Coronary artery (tissue), 2 donors: ENCODE results near the gene P2RY8.

Experiments used
- DNase-seq: peaks from one replicate; pipeline ENCODE4 v3.0.0-alpha.2; 2017; ENCODE audit warnings: low spot score
- H3K27ac ChIP-seq, 2 donors: fragments of 200-600 bp; sonication (generic); one replicate each; pipeline ENCODE4 v1.5.1; 2016 to 2019
- H3K4me3 ChIP-seq: fragments of 200-600 bp; sonication (generic); 2 replicates; pipeline ENCODE4 v1.5.1; 2016; ENCODE audit warnings: mild to moderate bottlenecking, moderate library complexity
- TF ChIP-seq, protein P1 (sequence below): fragments of 200-600 bp; sonication (generic); IDR thresholded peaks from one replicate; pipeline ENCODE4 v1.5.1; 2019; ENCODE audit warnings: antibody characterized with exemption

Gene P2RY8

DNA sequence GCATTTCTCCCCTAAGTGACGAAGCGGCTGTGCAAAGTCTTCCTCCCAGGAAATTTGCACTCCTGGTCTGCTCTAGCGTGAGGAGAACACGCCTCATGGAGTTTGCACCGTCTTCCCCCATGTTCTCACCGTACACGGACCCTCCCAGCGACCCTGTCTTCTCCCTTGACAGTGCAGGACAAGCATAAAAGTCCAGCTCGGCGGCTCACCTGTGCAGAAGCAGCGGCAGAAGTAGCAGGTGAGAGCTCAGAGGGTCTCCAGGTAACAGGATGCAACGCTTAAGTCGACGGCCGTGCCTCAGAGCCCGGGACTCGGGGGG, 314 bp downstream of the P2RY8 start:
- DNase-seq, result no peak
- Histone ChIP-seq H3K27ac (peak overlapping the region in 1 of 2 donors; percentile 62), H3K4me3 (peak overlapping the region; percentile 63)
- TF ChIP-seq, protein P1, sequence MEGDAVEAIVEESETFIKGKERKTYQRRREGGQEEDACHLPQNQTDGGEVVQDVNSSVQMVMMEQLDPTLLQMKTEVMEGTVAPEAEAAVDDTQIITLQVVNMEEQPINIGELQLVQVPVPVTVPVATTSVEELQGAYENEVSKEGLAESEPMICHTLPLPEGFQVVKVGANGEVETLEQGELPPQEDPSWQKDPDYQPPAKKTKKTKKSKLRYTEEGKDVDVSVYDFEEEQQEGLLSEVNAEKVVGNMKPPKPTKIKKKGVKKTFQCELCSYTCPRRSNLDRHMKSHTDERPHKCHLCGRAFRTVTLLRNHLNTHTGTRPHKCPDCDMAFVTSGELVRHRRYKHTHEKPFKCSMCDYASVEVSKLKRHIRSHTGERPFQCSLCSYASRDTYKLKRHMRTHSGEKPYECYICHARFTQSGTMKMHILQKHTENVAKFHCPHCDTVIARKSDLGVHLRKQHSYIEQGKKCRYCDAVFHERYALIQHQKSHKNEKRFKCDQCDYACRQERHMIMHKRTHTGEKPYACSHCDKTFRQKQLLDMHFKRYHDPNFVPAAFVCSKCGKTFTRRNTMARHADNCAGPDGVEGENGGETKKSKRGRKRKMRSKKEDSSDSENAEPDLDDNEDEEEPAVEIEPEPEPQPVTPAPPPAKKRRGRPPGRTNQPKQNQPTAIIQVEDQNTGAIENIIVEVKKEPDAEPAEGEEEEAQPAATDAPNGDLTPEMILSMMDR, result no peak

DNA sequence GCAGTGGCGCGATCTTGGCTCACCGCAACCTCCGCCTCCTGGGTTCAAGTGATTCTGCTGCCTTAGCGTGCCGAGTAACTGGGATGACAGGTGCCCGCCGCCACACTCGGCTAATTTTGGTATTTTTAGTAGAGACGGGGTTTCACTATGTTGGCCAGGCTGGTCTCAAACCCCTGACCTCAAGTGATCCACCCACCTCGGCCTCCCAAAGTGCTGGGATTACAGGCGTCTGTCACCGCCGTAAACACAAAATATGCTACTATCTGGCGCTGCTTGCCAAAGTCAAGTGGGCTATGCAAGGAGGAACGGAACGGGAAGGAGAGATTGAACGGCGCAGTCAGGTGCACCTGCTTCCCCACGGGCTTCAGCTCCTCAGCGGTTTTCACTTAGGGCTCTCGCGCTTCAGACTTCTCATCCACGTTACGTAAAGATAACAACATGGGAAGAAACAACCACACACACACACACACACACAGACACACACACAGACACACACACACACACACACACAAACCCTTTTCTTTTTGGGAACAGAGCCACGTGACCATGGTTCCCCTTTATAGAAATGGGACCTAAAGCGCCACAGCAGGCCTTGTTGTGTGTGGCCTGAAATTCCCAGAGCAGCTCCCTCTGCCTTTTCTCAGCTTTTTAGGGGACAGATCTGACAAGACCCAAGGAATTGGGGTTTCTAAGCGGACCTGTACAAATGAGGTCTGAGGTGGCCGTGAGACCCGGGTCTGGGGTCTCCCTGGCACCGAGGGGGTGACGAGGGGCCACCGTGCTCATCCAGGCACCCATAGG, 1.5 kb downstream of the P2RY8 start:
- DNase-seq, result no peak
- TF ChIP-seq, protein P1, result no peak
- peak overlapping the region; percentile 48 for H3K4me3 ChIP-seq
- no peak overlapping the region for H3K27ac ChIP-seq

DNA sequence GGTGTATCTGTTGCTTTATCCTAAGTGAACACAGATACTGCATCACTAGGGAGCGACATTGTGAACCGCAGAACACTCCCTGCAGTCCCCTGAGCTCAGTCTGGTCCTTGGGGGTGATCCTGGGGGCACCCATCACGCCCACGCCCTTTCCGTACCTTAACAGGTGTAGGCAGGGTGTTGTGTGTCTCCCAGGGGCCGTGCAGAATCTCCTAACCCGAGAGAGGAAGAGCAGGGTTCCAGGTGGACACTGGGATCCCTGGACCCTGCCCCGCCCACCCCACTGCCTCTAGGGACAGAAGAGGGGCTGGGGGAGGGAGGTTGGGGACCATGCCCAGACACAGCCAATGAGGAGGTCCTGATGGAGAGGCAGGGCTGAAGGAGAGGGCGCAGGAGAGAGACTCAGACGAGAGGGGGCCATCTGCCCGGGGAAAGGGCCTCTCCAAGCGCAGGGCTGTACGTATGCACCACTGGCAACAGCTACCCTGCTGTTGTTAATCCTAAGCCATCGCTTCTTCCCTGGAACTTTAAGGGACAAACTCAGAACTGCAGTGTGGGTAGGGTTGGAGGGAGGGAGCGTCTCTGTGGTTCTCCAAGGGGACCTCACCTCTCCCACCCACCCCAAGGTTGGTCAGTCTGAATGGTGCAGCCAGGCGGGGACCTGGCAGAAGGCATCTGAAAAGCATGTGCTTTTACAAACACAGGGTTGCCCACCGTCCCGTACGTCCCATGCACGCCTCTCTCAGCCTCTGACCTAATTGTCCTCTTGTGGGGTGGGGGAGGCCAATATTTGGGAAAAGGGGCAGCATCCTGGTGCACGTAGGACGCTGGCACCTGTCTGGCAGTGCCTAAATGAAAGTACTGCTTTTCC, 2.5 kb downstream of the P2RY8 start:
- TF ChIP-seq, protein P1, result no peak
- Histone ChIP-seq H3K4me3 (peak overlapping the region; percentile 45), H3K27ac (no peak overlapping the region)
- DNase-seq, result no peak

DNA sequence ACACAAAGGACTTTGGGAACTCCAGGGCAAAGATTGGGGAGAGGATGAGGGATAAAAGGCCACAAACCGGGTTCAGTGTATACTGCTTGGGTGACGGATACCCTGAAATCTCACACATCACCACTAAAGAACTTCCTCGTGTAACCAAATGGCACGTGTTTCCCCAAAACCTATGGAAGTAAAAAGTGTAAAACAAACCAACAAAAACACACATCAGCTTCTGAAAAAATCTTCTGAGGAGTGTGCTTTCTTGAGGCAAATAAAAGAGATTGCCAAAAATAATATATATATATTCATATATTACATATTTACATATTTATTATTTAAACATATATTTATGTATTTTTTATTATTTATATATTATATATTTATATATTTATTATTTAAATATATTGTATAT, 3.9 kb downstream of the P2RY8 start:
- no peak for DNase-seq
- Histone ChIP-seq H3K4me3 (no peak overlapping the region), H3K27ac (no peak overlapping the region)
- TF ChIP-seq, protein P1, result no peak

DNA sequence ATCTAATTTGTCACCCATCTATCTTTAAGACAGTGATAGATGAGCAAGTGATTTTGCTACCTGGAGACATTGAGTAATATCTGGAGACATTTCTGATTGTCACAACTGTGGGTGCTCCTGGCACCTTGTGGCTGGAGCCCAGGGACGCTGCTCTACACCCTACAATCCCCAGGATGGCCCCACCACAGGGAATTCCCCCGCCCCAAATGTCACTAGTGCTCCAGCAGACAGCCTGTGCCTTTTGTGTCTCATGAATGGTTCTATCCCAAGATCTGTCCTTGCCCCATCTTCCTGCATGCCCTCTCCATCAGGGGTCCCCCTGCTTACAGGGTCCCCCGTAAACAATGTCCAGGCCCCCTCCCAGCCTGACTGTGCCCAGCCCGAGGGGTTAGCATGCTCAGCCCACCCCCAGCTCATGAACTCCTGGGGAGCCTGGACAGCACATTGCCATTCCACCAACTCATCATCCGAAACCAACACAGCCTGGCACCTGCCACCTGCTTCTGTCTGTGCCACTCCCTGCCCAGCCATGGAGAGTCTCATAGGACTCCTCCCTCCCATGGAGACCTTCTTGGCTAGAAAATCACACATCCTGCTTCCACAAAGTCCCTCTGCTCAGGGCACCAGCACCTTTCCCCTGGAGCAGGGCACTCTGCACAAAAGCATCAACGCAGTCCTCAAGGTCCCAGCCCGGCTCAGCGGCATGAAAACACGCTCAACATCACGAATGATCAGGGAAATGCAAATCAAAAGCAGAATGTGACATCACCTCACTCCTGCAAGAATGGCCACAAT, 5.7 kb downstream of the P2RY8 start:
- TF ChIP-seq, protein P1, result no peak
- no peak overlapping the region for H3K27ac ChIP-seq
- DNase-seq, result no peak
- H3K4me3 ChIP-seq, result no peak overlapping the region

DNA sequence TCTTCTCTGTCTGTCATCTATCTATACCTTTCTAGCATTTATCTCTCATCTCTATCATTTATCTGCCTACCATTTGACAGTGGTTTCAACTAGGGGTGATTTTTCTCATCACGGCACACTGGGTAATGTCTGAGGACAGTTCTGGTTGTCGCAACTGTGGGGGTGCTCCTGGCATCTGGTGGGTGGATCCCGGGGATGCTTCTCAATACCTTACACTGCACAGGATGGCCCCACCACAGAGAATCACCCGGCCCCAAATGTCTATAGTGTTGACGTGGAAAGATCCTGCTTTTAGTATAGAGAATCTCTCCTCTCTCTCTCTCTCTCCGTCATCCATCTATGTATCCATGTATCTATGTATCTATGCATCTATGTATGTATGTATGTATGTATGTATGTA, 7.2 kb downstream of the P2RY8 start:
- TF ChIP-seq, protein P1, result no peak
- Histone ChIP-seq H3K4me3 (no peak overlapping the region), H3K27ac (no peak overlapping the region)
- DNase-seq, result no peak
